HepG2 (cell line): Measurements from ENCODE around the gene SMIM13. TPM values are rescaled to one million over a fixed set of nuclear protein-coding genes. Genes with fewer than 3 reads are reported as not detected.
A peak's percentile ranks its signal among the peaks of the same experiment; 100 is the strongest.

ENCODE experiments used
- BHLHE40 ChIP-seq: IDR thresholded peaks from 2 replicates; pipeline ENCODE4 v1.6.1; 2011; ENCODE audit warnings: low read length, improper control_type of control experiment
- CC2D1A ChIP-seq: sonication (generic); formaldehyde crosslinking; IDR thresholded peaks from 2 replicates; pipeline ENCODE4 v1.8.1; 2023; ENCODE audit warnings: mild to moderate bottlenecking, missing genetic modification reagents
- KLF13 ChIP-seq: sonication (generic); formaldehyde crosslinking; IDR thresholded peaks from 2 replicates; pipeline ENCODE4 v1.4.0; 2020; ENCODE audit warnings: mild to moderate bottlenecking, missing genetic modification reagents
- NPAS2 ChIP-seq: sonication (generic); formaldehyde crosslinking; IDR thresholded peaks from 2 replicates; pipeline ENCODE4 v1.8.0; 2022; ENCODE audit warnings: mild to moderate bottlenecking, missing genetic modification reagents, borderline replicate concordance
- NR2F1 ChIP-seq, 2 experiments: fragments of 450-650 bp in 1 of 2; formaldehyde crosslinking in 1 of 2; IDR thresholded peaks; 2 replicates each; pipeline versions ENCODE4 v1.5.0 to v1.6.1; 2016 to 2020; ENCODE audit warnings: mild to moderate bottlenecking in 1 of 2, missing compliant biosample characterization in 1 of 2, missing genetic modification reagents in 1 of 2, moderate library complexity in 1 of 2
- SAFB2 ChIP-seq: sonication (generic); formaldehyde crosslinking; IDR thresholded peaks from 2 replicates; pipeline ENCODE4 v1.5.1; 2020; ENCODE audit warnings: missing genetic modification reagents, low read depth, mild to moderate bottlenecking, borderline replicate concordance
- SMAD3 ChIP-seq: sonication (generic); formaldehyde crosslinking; IDR thresholded peaks from 2 replicates; pipeline ENCODE4 v1.4.0; 2020; ENCODE audit warnings: missing genetic modification reagents
- SNAPC2 ChIP-seq: sonication (generic); formaldehyde crosslinking; IDR thresholded peaks from 2 replicates; pipeline ENCODE4 v1.8.1; 2022; ENCODE audit warnings: mild to moderate bottlenecking, missing genetic modification reagents
- THAP11 ChIP-seq: IDR thresholded peaks from 2 replicates; pipeline ENCODE4 v1.6.1; 2016; ENCODE audit warnings: missing biosample characterization, missing genetic modification reagents
- U2AF1 ChIP-seq: fragments of 200-400 bp; formaldehyde crosslinking; optimal IDR thresholded peaks from 2 replicates; pipeline ENCODE3; 2017; ENCODE audit warnings: mild to moderate bottlenecking, low read depth, low read length
- ZFP37 ChIP-seq: sonication (generic); formaldehyde crosslinking; IDR thresholded peaks from 2 replicates; pipeline ENCODE4 v1.4.0; 2020; ENCODE audit warnings: missing genetic modification reagents, borderline replicate concordance
- ZNF713 ChIP-seq: sonication (generic); formaldehyde crosslinking; IDR thresholded peaks from 2 replicates; pipeline ENCODE4 v1.4.0; 2020; ENCODE audit warnings: mild to moderate bottlenecking, missing genetic modification reagents
- ZNF792 ChIP-seq: IDR thresholded peaks from 2 replicates; pipeline ENCODE4 v1.6.1; 2016
- ZSCAN25 ChIP-seq: sonication (generic); formaldehyde crosslinking; IDR thresholded peaks from 2 replicates; pipeline ENCODE4 v1.8.0; 2022; ENCODE audit warnings: mild to moderate bottlenecking, missing genetic modification reagents
- polyA plus RNA-seq, 8 experiments: library from polyadenylated mRNA; depleted of rRNA in 3 of 8; stranded (reverse) in 7 of 8; unstranded in 1 of 8; fragments of >200 nt; fragmentation: Illumina TruSeq in 4 of 8; extraction: Trizol in 4 of 8; gene quantifications; 2 replicates each; pipeline versions ENCODE4 v1.2.1 to v1.2.3, GENCODE V29; 2011 to 2016; ENCODE audit warnings: low read depth in 4 of 8, missing spikeins in 1 of 8, mixed read lengths in 1 of 8; ENCODE audit not compliant: insufficient read depth in 1 of 8
- total RNA-seq, 5 experiments: library from RNA; depleted of rRNA; stranded (reverse); fragments of >200 nt; fragmentation: Illumina TruSeq; extraction: Trizol; gene quantifications; 2 replicates each; pipeline ENCODE4 v1.2.3, GENCODE V29; 2016; ENCODE audit warnings: low read depth in 1 of 5
- TF ChIP-seq, protein P1 (sequence below): sonication (generic); formaldehyde crosslinking; IDR thresholded peaks from 2 replicates; pipeline ENCODE4 v1.8.0; 2022; ENCODE audit warnings: missing genetic modification reagents, mild to moderate bottlenecking, inconsistent platforms, borderline replicate concordance
- TF ChIP-seq, protein P2 (sequence below): sonication (generic); formaldehyde crosslinking; IDR thresholded peaks from 2 replicates; pipeline ENCODE4 v1.5.0; 2020; ENCODE audit warnings: mild to moderate bottlenecking, low read depth, missing genetic modification reagents, borderline replicate concordance
- TF ChIP-seq, protein P3 (sequence below): IDR thresholded peaks from 2 replicates; pipeline ENCODE4 v1.6.1; 2012; ENCODE audit warnings: low read length, improper control_type of control experiment
- TF ChIP-seq, protein P4 (sequence below): sonication (generic); formaldehyde crosslinking; IDR thresholded peaks from 2 replicates; pipeline ENCODE4 v1.4.0; 2020; ENCODE audit warnings: mild to moderate bottlenecking, missing genetic modification reagents
- TF ChIP-seq, protein P5 (sequence below), 2 experiments: sonication (generic) in 1 of 2; formaldehyde crosslinking in 1 of 2; IDR thresholded peaks; 2 replicates each; pipeline versions ENCODE4 v1.4.0 to v1.6.1; 2016 to 2020; ENCODE audit warnings: borderline replicate concordance in 1 of 2, low read depth in 1 of 2, mild to moderate bottlenecking in 1 of 2, missing genetic modification reagents in 1 of 2

The SMIM13 gene
- total and polyA plus RNA-seq, 2 of the 13 experiments (the other 11 are each of a cell fraction or from before 2014, with no cell fraction given): 2.7 to 10.2 TPM

DNA sequence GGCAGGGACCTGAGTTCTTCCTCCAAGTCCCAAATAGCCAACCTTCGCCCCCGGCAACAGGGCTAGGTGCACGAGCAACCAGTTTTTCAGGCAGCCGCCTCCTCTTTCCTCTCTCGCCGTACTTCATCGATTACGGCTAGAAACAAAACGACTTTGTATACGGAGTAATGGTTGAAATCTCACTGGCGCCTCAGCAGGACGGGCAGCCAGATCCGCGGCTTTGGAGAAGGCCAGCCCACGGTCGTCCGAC is 333 bp upstream of the SMIM13 start (continued):
- TF ChIP-seq, protein P1, sequence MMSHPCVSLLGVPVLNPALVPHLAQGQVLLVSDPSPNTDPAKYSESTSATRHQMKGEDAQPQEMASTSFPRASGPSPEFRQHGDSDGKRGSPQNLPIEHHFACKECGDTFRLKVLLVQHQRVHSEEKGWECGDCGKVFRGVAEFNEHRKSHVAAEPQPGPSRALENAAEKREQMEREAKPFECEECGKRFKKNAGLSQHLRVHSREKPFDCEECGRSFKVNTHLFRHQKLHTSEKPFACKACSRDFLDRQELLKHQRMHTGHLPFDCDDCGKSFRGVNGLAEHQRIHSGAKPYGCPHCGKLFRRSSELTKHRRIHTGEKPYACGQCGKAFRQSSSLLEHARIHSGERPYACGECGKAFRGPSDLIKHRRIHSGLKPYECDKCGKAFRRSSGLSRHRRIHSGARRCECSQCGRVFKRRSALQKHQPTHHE (CRISPR knock-in tag): peak; percentile 87; the same call in 1 of the 2 replicates
- TF ChIP-seq THAP11 (CRISPR knock-in tag): no peak
- 0 out of 2 replicates have a peak, but pooled peaks have one; percentile 2 for TF ChIP-seq CC2D1A (CRISPR knock-in tag)
- no peak for TF ChIP-seq SMAD3 (CRISPR knock-in tag)
- no peak for TF ChIP-seq ZNF792
- TF ChIP-seq, protein P2, sequence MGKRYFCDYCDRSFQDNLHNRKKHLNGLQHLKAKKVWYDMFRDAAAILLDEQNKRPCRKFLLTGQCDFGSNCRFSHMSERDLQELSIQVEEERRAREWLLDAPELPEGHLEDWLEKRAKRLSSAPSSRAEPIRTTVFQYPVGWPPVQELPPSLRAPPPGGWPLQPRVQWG: no peak
- TF ChIP-seq, protein P3, sequence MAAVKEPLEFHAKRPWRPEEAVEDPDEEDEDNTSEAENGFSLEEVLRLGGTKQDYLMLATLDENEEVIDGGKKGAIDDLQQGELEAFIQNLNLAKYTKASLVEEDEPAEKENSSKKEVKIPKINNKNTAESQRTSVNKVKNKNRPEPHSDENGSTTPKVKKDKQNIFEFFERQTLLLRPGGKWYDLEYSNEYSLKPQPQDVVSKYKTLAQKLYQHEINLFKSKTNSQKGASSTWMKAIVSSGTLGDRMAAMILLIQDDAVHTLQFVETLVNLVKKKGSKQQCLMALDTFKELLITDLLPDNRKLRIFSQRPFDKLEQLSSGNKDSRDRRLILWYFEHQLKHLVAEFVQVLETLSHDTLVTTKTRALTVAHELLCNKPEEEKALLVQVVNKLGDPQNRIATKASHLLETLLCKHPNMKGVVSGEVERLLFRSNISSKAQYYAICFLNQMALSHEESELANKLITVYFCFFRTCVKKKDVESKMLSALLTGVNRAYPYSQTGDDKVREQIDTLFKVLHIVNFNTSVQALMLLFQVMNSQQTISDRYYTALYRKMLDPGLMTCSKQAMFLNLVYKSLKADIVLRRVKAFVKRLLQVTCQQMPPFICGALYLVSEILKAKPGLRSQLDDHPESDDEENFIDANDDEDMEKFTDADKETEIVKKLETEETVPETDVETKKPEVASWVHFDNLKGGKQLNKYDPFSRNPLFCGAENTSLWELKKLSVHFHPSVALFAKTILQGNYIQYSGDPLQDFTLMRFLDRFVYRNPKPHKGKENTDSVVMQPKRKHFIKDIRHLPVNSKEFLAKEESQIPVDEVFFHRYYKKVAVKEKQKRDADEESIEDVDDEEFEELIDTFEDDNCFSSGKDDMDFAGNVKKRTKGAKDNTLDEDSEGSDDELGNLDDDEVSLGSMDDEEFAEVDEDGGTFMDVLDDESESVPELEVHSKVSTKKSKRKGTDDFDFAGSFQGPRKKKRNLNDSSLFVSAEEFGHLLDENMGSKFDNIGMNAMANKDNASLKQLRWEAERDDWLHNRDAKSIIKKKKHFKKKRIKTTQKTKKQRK: no peak
- TF ChIP-seq ZSCAN25 (CRISPR knock-in tag): no peak
- TF ChIP-seq ZFP37: no peak
- TF ChIP-seq SNAPC2 (CRISPR knock-in tag): no peak; the same call in 1 of the 2 replicates
- TF ChIP-seq NR2F1 (CRISPR knock-in tag; IDR thresholded peaks at IDR 0.05): no peak
- no peak for TF ChIP-seq ZNF713 (CRISPR knock-in tag)
- TF ChIP-seq KLF13: no peak
- no peak for TF ChIP-seq BHLHE40
- no peak for TF ChIP-seq NPAS2 (CRISPR knock-in tag)
- TF ChIP-seq U2AF1: no peak
- TF ChIP-seq, protein P4, sequence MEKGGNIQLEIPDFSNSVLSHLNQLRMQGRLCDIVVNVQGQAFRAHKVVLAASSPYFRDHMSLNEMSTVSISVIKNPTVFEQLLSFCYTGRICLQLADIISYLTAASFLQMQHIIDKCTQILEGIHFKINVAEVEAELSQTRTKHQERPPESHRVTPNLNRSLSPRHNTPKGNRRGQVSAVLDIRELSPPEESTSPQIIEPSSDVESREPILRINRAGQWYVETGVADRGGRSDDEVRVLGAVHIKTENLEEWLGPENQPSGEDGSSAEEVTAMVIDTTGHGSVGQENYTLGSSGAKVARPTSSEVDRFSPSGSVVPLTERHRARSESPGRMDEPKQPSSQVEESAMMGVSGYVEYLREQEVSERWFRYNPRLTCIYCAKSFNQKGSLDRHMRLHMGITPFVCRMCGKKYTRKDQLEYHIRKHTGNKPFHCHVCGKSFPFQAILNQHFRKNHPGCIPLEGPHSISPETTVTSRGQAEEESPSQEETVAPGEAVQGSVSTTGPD: no peak
- no peak for TF ChIP-seq SAFB2 (CRISPR knock-in tag)
- TF ChIP-seq, protein P5, sequence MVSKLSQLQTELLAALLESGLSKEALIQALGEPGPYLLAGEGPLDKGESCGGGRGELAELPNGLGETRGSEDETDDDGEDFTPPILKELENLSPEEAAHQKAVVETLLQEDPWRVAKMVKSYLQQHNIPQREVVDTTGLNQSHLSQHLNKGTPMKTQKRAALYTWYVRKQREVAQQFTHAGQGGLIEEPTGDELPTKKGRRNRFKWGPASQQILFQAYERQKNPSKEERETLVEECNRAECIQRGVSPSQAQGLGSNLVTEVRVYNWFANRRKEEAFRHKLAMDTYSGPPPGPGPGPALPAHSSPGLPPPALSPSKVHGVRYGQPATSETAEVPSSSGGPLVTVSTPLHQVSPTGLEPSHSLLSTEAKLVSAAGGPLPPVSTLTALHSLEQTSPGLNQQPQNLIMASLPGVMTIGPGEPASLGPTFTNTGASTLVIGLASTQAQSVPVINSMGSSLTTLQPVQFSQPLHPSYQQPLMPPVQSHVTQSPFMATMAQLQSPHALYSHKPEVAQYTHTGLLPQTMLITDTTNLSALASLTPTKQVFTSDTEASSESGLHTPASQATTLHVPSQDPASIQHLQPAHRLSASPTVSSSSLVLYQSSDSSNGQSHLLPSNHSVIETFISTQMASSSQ (IDR thresholded peaks at IDR 0.05; ENCODE audit: low read depth): no peak
- TF ChIP-seq, protein P5 (CRISPR knock-in tag; IDR thresholded peaks at IDR 0.05; ENCODE audit: borderline replicate concordance): no peak
